Choroid plexus epithelial cell (primary cell): ENCODE data around the gene GPX1.
"Not testable (repeated sequence)": the region's sequence is repeated elsewhere in the genome, so short reads cannot be mapped to it uniquely, and the experiment has no call there.

Experiments used
- DNase-seq: peaks from one replicate; pipeline ENCODE4 v3.0.0-alpha.2; 2010; ENCODE audit warnings: low read depth
- H3K4me3 ChIP-seq: 2 replicates; pipeline ENCODE4 v1.5.1; 2011; ENCODE audit warnings: low read depth, mild to moderate bottlenecking, control low read depth, low read length, moderate library complexity
- TF ChIP-seq, protein P1 (sequence below): conservative IDR thresholded peaks from 2 replicates; pipeline ENCODE4 v1.5.1; 2011; ENCODE audit warnings: low read depth, mild to moderate bottlenecking, control low read depth, inconsistent platforms, low read length, moderate library complexity

Gene GPX1

GRCh38 chr3:49352890-49353421 lies 5.2 kb downstream of the GPX1 start:
- TF ChIP-seq, protein P1, sequence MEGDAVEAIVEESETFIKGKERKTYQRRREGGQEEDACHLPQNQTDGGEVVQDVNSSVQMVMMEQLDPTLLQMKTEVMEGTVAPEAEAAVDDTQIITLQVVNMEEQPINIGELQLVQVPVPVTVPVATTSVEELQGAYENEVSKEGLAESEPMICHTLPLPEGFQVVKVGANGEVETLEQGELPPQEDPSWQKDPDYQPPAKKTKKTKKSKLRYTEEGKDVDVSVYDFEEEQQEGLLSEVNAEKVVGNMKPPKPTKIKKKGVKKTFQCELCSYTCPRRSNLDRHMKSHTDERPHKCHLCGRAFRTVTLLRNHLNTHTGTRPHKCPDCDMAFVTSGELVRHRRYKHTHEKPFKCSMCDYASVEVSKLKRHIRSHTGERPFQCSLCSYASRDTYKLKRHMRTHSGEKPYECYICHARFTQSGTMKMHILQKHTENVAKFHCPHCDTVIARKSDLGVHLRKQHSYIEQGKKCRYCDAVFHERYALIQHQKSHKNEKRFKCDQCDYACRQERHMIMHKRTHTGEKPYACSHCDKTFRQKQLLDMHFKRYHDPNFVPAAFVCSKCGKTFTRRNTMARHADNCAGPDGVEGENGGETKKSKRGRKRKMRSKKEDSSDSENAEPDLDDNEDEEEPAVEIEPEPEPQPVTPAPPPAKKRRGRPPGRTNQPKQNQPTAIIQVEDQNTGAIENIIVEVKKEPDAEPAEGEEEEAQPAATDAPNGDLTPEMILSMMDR = no peak
- DNase-seq = no peak

DNA sequence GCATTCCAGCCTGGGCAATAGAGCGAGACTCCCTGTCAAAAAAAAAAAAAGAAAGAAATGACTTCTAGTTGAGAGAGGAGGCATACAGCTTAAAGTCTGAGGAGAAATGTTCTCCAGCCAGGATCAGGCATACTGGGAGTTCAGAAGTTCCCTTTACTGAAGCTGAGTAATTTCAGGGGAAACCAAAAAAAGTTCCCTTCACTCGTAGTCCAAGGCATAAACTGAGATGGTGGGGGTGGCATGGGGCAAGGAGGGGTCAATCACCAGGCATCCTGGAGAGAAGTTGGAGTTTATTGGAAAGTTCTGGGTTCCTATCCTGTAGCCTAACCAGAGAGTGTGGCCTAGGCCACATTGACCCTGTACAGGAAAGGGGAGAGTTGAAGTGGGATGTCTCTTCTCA lies 5.9 kb downstream of the GPX1 start:
- TF ChIP-seq, protein P1 = no peak
- DNase-seq = no peak
- no peak overlapping the region for H3K4me3 ChIP-seq

More at GRCh38 chr3:49352890-49353421, 5.2 kb downstream of the GPX1 start:
- H3K4me3 ChIP-seq = no peak overlapping the region

GRCh38 chr3:49351521-49352011 lies 6.6 kb downstream of the GPX1 start:
- TF ChIP-seq, protein P1 = no peak
- no peak overlapping the region for H3K4me3 ChIP-seq
- peak; percentile 94 for DNase-seq

- no peak for DNase-seq
- H3K4me3 ChIP-seq = no peak overlapping the region
- TF ChIP-seq, protein P1 = no peak
Measured at GRCh38 chr3:49349348-49350114, 8.6 kb downstream of the GPX1 start.

GRCh38 chr3:49348361-49348760 lies 9.8 kb downstream of the GPX1 start:
- not testable (repeated sequence) for DNase-seq, H3K4me3 ChIP-seq

GRCh38 chr3:49346797-49347251 lies 11.3 kb downstream of the GPX1 start:
- TF ChIP-seq, protein P1 = no peak
- H3K4me3 ChIP-seq = no peak overlapping the region
- DNase-seq = no peak

- TF ChIP-seq, protein P1 = no peak
- no peak overlapping the region for H3K4me3 ChIP-seq
- DNase-seq = no peak
Measured at GRCh38 chr3:49343163-49343562, 15.0 kb downstream of the GPX1 start.
